HG03045 (cell line): ENCODE results near the gene SEMA3A.

ENCODE experiments used
- ATAC-seq: cut with Tn5 transposase; IDR thresholded peaks from one replicate; pipeline ENCODE4 v1.9.1; 2021; ENCODE audit warnings: mild to moderate bottlenecking, moderate library complexity; ENCODE audit not compliant: unreplicated experiment

The SEMA3A gene

DNA sequence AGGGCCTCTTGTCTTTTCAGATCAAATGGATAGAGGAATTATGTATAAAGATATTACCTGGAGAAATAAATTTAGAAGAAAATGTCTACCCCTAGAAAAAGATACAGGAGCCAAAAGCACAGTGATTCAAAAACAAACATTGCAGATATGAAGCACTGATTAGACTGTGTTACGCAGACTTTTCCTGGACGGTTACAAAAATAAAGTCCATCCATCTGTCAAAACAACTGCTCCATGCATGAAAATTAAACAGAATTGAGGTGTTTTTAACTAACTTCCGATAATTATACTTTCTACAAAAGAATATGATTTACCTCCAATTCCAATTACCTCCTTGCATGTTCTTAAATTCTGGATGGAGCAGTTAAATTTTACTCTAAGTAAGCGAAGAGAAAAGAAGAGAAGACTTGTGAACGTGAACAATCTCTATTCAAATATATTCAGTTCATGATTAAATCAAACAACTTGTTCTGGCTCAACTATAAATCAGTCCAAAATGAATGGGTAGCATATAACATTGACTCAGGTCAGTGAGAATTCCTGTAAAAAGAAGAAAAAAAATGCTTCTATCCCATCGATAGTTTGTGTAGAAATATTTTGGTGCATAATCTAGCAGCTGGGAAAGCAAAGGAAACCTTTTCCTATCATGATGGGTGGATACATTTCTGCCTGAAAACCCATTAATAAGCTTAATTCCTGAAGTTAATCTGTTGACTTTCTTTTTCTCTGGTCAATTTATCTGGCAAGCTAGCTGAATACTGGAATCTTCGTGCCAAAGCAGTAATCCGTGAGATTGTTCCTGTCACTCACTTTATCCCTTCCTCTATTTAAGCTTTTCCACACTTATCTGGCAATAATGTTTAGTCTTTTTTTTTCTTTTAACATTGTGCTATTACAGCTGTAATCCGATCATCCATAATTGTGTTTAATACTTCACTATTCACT lies 80.4 kb downstream of the SEMA3A start:
- no peak for ATAC-seq

DNA sequence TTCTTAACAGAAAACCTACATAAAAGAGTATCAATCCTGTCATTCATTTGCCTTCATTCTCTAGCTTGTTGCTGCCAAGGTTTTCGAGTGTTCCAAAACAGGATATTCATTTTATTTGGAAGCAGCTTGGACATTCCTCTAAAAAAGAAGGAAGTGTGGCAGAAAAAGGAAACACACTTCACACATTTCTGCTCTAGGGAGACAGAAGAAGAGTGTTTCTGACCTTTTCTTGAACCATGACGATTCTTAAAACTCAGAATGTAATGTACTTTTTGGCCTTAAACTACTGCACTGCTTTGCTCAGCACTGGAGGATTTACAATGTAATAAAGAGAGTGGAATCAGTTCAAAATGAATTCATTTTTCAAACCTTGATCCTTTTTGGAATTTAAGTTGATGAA lies 81.3 kb downstream of the SEMA3A start:
- no peak for ATAC-seq

GRCh38 chr7:84112771-84113170 lies 81.8 kb downstream of the SEMA3A start:
- ATAC-seq: no peak

DNA sequence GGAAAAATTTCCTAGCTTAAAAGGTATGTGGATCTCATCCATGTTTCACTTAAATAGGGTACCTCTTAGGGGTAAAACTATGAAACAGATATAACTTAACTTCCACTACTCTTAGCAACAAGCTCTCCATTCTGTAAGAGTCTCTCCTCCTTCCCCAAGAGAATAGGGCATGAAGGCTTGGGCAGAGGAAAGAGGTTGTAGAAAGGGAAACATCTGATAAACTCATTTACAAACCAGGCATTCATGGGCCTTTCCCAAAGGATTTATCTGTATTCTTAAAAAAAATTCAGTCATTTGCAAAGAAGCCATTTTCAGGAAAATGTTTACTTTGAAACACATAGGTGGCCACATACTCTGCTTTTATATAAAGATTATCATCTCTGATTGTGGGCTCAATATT lies 82.7 kb downstream of the SEMA3A start:
- no peak for ATAC-seq

DNA sequence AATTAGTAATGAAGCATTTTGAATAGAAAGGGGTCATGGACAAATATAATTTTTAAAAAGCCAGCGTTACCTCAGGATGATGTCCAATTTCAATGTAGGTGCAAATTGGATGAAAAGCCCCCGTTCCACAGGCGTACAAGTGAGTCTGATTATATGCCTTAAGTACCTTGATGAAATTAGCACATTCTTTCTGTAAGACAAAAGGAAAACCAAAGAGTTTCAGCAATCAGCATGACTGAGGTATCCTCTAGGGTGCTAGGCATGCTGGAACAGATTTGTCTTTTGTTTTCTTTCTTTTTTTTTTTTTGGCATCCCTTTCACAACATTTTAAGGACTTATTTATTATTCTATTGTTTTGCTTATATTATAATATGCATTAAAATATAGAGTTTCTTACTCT lies 84.2 kb downstream of the SEMA3A start:
- no peak for ATAC-seq

- no peak for ATAC-seq
Observed at GRCh38 chr7:84108787-84109186, 85.8 kb downstream of the SEMA3A start.

- no peak for ATAC-seq
Observed at GRCh38 chr7:84108119-84108518, 86.5 kb downstream of the SEMA3A start.

DNA sequence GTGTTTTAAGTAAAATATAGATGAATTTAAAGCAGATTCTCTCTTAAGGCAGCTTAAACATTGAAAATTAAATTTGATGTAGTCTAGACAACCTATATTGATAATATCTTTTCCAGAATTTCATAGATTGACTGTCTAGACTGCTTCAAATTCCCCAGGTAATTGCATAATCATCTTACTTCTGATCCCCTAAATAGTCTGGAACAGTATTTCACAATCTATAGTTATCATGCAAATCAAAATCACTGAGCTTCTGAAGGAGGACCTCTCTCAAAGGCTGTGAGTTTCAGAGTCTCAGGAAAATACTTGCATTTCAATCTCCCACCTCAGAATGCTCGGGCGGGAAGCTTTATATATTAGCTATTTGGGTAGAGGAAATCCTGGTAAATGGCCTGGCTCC lies 87.3 kb downstream of the SEMA3A start:
- no peak for ATAC-seq

GRCh38 chr7:84106291-84106690 lies 88.3 kb downstream of the SEMA3A start:
- no peak for ATAC-seq

DNA sequence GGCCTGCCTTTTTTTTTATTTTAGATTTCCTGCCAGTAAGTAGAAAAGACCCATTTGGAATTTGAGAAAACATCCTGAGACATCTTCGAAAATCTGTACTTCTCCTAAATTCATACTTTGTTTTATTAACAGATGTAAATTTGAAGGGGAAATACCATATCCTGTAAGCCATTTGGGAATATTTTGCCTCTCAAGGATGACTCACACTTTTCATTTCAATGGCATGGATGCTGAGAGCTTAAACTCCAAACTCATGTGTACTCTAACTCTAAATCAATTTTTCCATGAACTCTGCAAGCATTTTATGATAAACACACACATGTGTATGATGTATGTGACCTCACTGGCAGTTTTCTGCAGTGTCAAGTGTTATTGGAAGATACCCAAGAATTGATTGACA lies 89.0 kb downstream of the SEMA3A start:
- ATAC-seq: no peak

GRCh38 chr7:84104826-84105225 lies 89.8 kb downstream of the SEMA3A start:
- ATAC-seq: no peak

- ATAC-seq: no peak
Observed at GRCh38 chr7:84102213-84102612, 92.4 kb downstream of the SEMA3A start.

DNA sequence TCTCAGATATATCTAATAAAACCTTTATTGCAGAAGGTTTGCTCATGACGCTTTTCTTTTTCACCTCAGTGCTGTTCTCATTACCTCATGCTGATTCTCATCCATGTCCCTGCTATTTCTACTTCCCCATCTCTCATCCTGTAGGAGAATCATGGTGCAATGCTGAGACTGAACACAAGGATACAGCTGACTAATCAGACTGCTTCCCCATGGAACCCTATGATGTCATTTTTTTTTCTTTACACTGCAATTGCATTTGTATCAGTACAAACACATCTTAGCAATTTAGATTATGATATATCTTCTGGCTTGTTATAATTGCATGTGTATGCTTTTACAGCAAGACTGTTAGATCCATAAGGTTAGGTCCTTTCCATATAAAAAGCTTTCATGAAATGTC lies 93.7 kb downstream of the SEMA3A start:
- no peak for ATAC-seq

- no peak for ATAC-seq
Observed at GRCh38 chr7:84095971-84096370, 98.6 kb downstream of the SEMA3A start.

GRCh38 chr7:84092207-84092606 lies 102.4 kb downstream of the SEMA3A start:
- ATAC-seq: no peak

DNA sequence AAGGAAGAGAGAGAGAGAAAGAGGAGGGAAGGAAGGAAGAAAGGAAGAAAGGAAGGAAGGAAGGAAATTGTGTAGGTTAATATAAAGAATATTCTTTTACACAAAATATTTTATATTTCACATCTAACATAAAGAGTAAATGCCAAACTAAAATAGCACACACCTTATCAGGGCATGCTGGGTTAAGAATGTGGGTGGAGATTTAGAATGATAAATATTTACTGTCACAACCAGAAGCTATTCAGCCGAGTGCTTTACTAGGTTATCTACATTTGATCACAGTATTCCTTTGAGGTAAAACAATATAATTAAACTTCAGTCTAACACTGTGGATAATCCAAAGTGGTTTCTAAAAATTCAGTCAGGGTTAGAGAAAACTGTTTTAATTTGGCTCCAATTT lies 103.3 kb downstream of the SEMA3A start:
- ATAC-seq: no peak

- ATAC-seq: no peak
Observed at GRCh38 chr7:84088802-84089201, 105.8 kb downstream of the SEMA3A start.

- no peak for ATAC-seq
Observed at GRCh38 chr7:84085998-84086397, 108.6 kb downstream of the SEMA3A start.

DNA sequence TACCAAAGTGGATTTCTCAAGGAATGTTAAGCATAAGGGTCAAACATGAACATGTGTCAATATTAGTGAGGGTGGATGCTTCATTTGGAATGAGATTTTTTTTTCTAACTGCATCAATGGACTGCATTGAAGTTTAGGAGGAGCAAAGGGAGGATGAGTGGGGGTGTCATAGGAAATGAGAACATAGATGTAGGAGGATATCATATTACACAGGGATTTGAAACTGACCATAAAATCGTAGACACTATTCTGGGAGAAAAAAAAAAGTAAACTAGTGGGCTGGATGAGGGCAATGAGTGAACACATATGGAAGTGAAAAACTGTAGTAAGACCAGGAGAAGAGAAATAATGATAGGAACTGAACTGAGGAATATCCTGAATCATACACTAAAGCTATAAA lies 109.4 kb downstream of the SEMA3A start:
- no peak for ATAC-seq

DNA sequence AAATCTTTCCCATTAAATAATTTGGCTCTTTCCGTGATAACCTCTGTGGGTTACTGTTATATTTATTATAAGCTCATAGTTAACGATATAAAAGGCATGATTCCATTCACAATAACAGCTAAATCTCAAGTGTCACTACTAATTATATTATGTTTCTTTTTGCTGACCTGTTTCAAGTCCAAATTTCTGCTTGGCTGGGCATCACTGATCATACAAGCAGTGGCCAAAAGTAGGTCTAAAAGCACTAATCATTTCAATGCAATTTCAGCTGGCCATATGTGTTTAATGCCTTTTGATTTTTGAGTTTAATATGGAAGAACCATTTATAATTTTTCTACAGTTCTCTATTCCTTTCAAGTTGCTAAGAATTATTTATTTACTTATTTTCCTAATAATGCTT lies 110.7 kb downstream of the SEMA3A start:
- ATAC-seq: no peak

DNA sequence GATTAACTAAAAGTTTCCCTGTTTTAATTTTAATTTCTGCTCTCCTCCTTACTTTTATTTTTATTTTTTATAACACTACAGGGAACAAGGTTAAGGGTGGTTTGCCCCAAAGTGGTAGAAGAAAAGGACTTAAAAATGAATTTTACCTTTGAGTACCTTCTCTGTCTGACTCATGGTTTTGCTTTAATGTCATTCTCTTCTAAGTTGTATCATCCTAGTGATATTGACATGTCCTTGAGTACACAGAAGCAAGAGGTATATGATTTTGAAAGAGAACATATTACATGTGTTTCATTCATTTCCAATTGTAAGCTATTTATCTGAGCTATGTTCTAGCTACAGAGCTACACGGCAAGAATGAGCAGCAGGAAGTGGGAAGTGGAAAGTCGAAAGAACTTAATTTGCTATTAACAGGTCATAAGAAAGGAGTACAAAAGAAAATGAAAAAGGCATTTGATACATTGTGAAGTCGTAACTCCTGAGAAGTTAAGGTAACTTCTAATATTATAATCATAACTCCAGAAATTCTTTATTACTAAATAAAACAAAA lies 112.5 kb downstream of the SEMA3A start:
- no peak for ATAC-seq

DNA sequence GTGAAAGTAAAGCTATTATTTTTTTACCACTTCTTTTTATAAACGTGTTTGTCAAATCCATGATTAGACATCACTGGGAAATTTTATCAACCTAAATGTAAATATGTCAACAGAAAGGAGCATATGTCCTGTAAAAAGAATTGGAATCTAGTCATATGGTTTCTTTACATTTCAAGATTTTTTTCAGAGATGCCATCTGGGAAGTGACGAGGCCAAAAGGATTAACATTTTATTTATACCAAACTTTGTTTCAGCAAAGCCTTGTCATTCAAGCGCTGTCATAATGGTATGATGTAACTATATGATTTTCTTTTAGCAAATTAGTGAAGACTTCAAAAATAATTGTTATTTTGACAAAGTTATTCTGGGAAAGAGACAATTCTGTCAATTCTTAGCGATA lies 117.3 kb downstream of the SEMA3A start:
- ATAC-seq: no peak

- no peak for ATAC-seq
Observed at GRCh38 chr7:84076219-84076618, 118.4 kb downstream of the SEMA3A start.
